ENCODE data around the gene RAB3C.

Gene RAB3C

GRCh38 chr5:58827463-58827862 is 244.6 kb downstream of the RAB3C start:
- DNase-seq (ENCODE audit: low read depth in 3 of 3), result no peak

- no peak for DNase-seq (ENCODE audit: low read depth in 3 of 3)
Measured at GRCh38 chr5:58828258-58828657, 245.4 kb downstream of the RAB3C start.

GRCh38 chr5:58834242-58835225 is 251.7 kb downstream of the RAB3C start:
- DNase-seq (ENCODE audit: low read depth in 3 of 3), result no peak

GRCh38 chr5:58836351-58836750 is 253.5 kb downstream of the RAB3C start:
- DNase-seq (ENCODE audit: low read depth in 3 of 3), result no peak

- DNase-seq (ENCODE audit: low read depth in 3 of 3), result no peak
Measured at GRCh38 chr5:58838729-58839128, 255.9 kb downstream of the RAB3C start.

- DNase-seq (ENCODE audit: low read depth in 3 of 3), result no peak
Measured at GRCh38 chr5:58842852-58843251, 260.0 kb downstream of the RAB3C start.

GRCh38 chr5:58844395-58844794 is 261.5 kb downstream of the RAB3C start:
- no peak for DNase-seq (ENCODE audit: low read depth in 3 of 3)

- DNase-seq (ENCODE audit: low read depth in 3 of 3), result no peak
Measured at GRCh38 chr5:58847041-58847440, 264.2 kb downstream of the RAB3C start.

- DNase-seq (ENCODE audit: low read depth in 3 of 3), result no peak
Measured at GRCh38 chr5:58849223-58849622, 266.3 kb downstream of the RAB3C start.

- no peak for DNase-seq (ENCODE audit: low read depth in 3 of 3)
Measured at GRCh38 chr5:58849921-58850667, 267.2 kb downstream of the RAB3C start.

- DNase-seq (ENCODE audit: low read depth in 3 of 3), result no peak
Measured at GRCh38 chr5:58851153-58851552, 268.3 kb downstream of the RAB3C start.

GRCh38 chr5:58851571-58851970 is 268.7 kb downstream of the RAB3C start:
- DNase-seq (ENCODE audit: low read depth in 3 of 3), result no peak

GRCh38 chr5:58852566-58852965 is 269.7 kb downstream of the RAB3C start:
- DNase-seq (ENCODE audit: low read depth in 3 of 3), result no peak

- DNase-seq (ENCODE audit: low read depth in 3 of 3), result no peak
Measured at GRCh38 chr5:58854441-58854840, 271.6 kb downstream of the RAB3C start.

GRCh38 chr5:58855851-58856739 is 273.2 kb downstream of the RAB3C start:
- no peak for DNase-seq (ENCODE audit: low read depth in 3 of 3)

GRCh38 chr5:58857609-58858008 is 274.7 kb downstream of the RAB3C start:
- no peak for DNase-seq (ENCODE audit: low read depth in 3 of 3)

- no peak for DNase-seq (ENCODE audit: low read depth in 3 of 3)
Measured at GRCh38 chr5:58860680-58861079, 277.8 kb downstream of the RAB3C start.

- no peak for DNase-seq (ENCODE audit: low read depth in 3 of 3)
Measured at GRCh38 chr5:58868931-58869330, 286.1 kb downstream of the RAB3C start.

GRCh38 chr5:58871648-58872242 is 288.9 kb downstream of the RAB3C start:
- DNase-seq (ENCODE audit: low read depth in 3 of 3), result no peak

GRCh38 chr5:58872670-58873273 is 289.9 kb downstream of the RAB3C start:
- no peak for DNase-seq (ENCODE audit: low read depth in 3 of 3)

GRCh38 chr5:58875599-58875998 is 292.7 kb downstream of the RAB3C start:
- DNase-seq (ENCODE audit: low read depth in 3 of 3), result no peak
